ENCODE data around the gene BPIFB1. TPM values are rescaled to one million over a fixed set of nuclear protein-coding genes. Genes with fewer than 3 reads are reported as not detected.

BPIFB1 gene
- total and polyA plus RNA-seq, 2 of the 8 experiments (the other 6 are each of a cell fraction or from before 2014, with no cell fraction given), result not detected

GRCh38 chr20:33320006-33320405 is 37.0 kb downstream of the BPIFB1 start:
- POLR2A ChIA-PET (ENCODE audit: partially characterized antibody), result interaction anchor here (0.7 kb wide), 1 partner anchor 358 kb away, joined by 3 read pairs; no protein-coding TSS in a partner anchor
- FAIRE-seq, result no peak

More at GRCh38 chr20:33320006-33320405, 37.0 kb downstream of the BPIFB1 start:
- no peak overlapping the region for H4K8ac ChIP-seq (ENCODE audit: extremely low read depth, insufficient read depth, low read length)
- H3K4me3 ChIP-seq (ENCODE audit: extremely low read depth in 1 of 4, insufficient read depth in 2 of 4, low read depth in 3 of 4, low read length in 4 of 4), result no peak overlapping the region
- no peak overlapping the region for H4K5ac ChIP-seq (ENCODE audit: insufficient read length, low read depth, low read length)
- H2BK20ac ChIP-seq (ENCODE audit: low read length), result no peak overlapping the region
- no peak overlapping the region for H2BK15ac ChIP-seq (ENCODE audit: low read length)
- no peaks in the 10 kb centered on the region for H3K4me1 ChIP-seq (replicated peaks in 1 of 4; ENCODE audit: control insufficient read depth in 3 of 4, insufficient read depth in 4 of 4, low read length in 3 of 4)
- 94% methylated on average over 10 of the region's 10 CpGs; no CpG with 5 or more reads in 1 of the 2 experiments for WGBS, 2 experiments (ENCODE audit: extremely low coverage in 1 of 2, insufficient coverage in 1 of 2, insufficient read length in 1 of 2, insufficient replicate concordance in 2 of 2, low coverage in 1 of 2, low lambda C conversion rate in 2 of 2, missing lambda C conversion rate in 1 of 2)
- no peak for TF ChIP-seq ASH2L (IDR thresholded peaks at IDR 0.05; ENCODE audit: low read length)
- no peak for TF ChIP-seq RBBP5 (IDR thresholded peaks at IDR 0.05; ENCODE audit: borderline replicate concordance, low read depth, low read length)
- no peak for TF ChIP-seq SP2 (IDR thresholded peaks at IDR 0.05; ENCODE audit: low read length)
- TF ChIP-seq CHD1 (IDR thresholded peaks at IDR 0.05; ENCODE audit: low read depth, low read length), result no peak
- TF ChIP-seq YY1 (IDR thresholded peaks at IDR 0.05; ENCODE audit: low read depth, low read length), result no peak
- no peak for TF ChIP-seq SRF (IDR thresholded peaks at IDR 0.05; ENCODE audit: low read depth, low read length)
- TF ChIP-seq E2F6 (IDR thresholded peaks at IDR 0.05), result no peak
- no peak for TF ChIP-seq HDAC6 (IDR thresholded peaks at IDR 0.05; ENCODE audit: low read depth, low read length)
- no peak for TF ChIP-seq RXRA (IDR thresholded peaks at IDR 0.05; ENCODE audit: insufficient read depth, low read depth, low read length)
- TF ChIP-seq CBX5 (IDR thresholded peaks at IDR 0.05; ENCODE audit: low read depth, low read length), result no peak
- H3K27ac ChIP-seq (ENCODE audit: low read depth, low read length), result no peak overlapping the region
- DNase-seq (ENCODE audit: low read depth in 1 of 2, low spot score in 2 of 2), result no peak
- H3K14ac ChIP-seq (ENCODE audit: insufficient read length), result no peak overlapping the region
- no peak overlapping the region for H3K4me2 ChIP-seq (ENCODE audit: insufficient read depth in 1 of 2, low read depth in 2 of 2, low read length in 2 of 2)
- H4K91ac ChIP-seq (replicated peaks; ENCODE audit: insufficient read length, low read length), result no peak overlapping the region
- no peaks in the 10 kb centered on the region for H3K23me2 ChIP-seq (ENCODE audit: low read depth, low read length)
- H3K4ac ChIP-seq (replicated peaks; ENCODE audit: insufficient read length, low read depth, low read length), result no peak overlapping the region
- no peak overlapping the region for H2AK5ac ChIP-seq (ENCODE audit: low read depth, low read length)
- H3K79me2 ChIP-seq (ENCODE audit: control insufficient read depth in 1 of 2, insufficient read depth in 2 of 2, low read length in 2 of 2), result no peaks in the 10 kb centered on the region
- H3K27me3 ChIP-seq (replicated peaks in 1 of 4; ENCODE audit: control insufficient read depth in 3 of 4, extremely low read depth in 1 of 4, insufficient read depth in 3 of 4, low read length in 3 of 4), result no peaks in the 10 kb centered on the region; a peak in 2 of 7 replicates
- H2BK120ac ChIP-seq (replicated peaks; ENCODE audit: low read depth, low read length), result no peak overlapping the region
- no peaks in the 10 kb centered on the region for H3K9me3 ChIP-seq (ENCODE audit: insufficient read depth in 2 of 2, low read depth in 1 of 2, low read length in 1 of 2)
- no peak overlapping the region; the same call in 1 of the 2 replicates for H2BK5ac ChIP-seq (ENCODE audit: low read depth, low read length)
- H3K9ac ChIP-seq (replicated peaks in 1 of 4; ENCODE audit: extremely low read depth in 1 of 4, low read depth in 3 of 4, low read length in 3 of 4), result no peak overlapping the region
- no peaks in the 10 kb centered on the region for H4K20me1 ChIP-seq (replicated peaks in 1 of 2; ENCODE audit: control insufficient read depth in 1 of 2, insufficient read depth in 2 of 2, low read length in 2 of 2)
- no peak overlapping the region for H2BK12ac ChIP-seq (ENCODE audit: low read depth, low read length)
- CTCF ChIA-PET (ENCODE audit: partially characterized antibody), result interaction anchor here (0.7 to 1.0 kb wide), 2 partner anchors 20 to 66 kb away, joined by 3 read pairs; no protein-coding TSS in a partner anchor
- H3K18ac ChIP-seq (ENCODE audit: extremely low read depth, low read length), result no peak overlapping the region
- H3K56ac ChIP-seq (replicated peaks; ENCODE audit: insufficient read length, low read depth, low read length), result no peak overlapping the region
- H3K79me1 ChIP-seq (ENCODE audit: low read depth, low read length), result no peaks in the 10 kb centered on the region
- no peak overlapping the region for H2AFZ ChIP-seq (ENCODE audit: low read length)
- no peaks in the 10 kb centered on the region for H3K36me3 ChIP-seq (ENCODE audit: control insufficient read depth in 2 of 4, insufficient read depth in 4 of 4, low read length in 3 of 4)
- no peak overlapping the region for H3K23ac ChIP-seq (ENCODE audit: insufficient read length)

All from H1 (cell line).